GM21619 (cell line): ENCODE results near the gene MYO16.
A peak's percentile ranks its signal among the peaks of the same experiment; 100 is the strongest.

ENCODE experiments used
- ATAC-seq: cut with Tn5 transposase; IDR thresholded peaks from one replicate; pipeline ENCODE4 v1.9.1; 2021; ENCODE audit not compliant: unreplicated experiment

Gene MYO16

GRCh38 chr13:109146912-109147647 lies 517.7 kb downstream of the MYO16 start:
- ATAC-seq: no peak

DNA sequence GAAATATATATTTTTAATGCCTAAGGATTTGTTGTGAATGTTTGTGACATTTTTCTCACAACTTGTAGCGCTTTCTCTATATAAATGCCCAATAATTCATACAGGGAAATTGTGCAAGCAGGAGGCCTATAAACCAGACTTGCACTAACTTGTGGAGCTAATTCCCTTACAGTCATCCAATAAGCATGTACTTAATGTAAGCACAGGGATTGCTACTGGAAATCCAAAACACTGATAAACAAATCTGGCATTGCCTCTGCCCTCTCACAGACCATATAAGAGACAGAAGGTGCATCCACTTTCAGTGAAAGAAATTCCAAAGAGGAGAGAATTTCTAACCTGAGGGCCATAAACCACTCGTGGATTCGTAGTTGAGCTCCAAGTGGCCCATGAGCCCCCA lies 518.8 kb downstream of the MYO16 start:
- ATAC-seq: no peak

GRCh38 chr13:109150696-109151095 lies 521.3 kb downstream of the MYO16 start:
- ATAC-seq: no peak

DNA sequence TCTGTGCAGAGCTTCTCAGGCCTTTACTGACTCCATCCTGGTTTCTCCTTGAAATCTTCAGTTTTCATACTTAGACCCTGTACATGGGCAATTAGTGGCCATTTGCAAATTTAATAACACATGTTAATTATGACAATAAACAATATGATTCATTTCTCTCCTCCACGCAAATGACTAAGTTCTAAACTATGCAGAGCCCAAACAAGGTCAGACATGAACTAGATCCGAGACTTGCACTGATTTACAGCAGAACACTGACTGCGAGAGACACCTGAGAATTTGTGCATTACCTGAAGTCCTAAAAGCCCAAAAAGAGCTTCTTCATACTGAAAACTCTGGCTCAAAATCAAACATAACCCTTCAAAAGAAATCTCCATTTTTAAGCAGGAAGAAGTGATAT lies 521.8 kb downstream of the MYO16 start:
- no peak for ATAC-seq

- ATAC-seq: no peak
Measured at GRCh38 chr13:109151696-109152095, 522.3 kb downstream of the MYO16 start.

DNA sequence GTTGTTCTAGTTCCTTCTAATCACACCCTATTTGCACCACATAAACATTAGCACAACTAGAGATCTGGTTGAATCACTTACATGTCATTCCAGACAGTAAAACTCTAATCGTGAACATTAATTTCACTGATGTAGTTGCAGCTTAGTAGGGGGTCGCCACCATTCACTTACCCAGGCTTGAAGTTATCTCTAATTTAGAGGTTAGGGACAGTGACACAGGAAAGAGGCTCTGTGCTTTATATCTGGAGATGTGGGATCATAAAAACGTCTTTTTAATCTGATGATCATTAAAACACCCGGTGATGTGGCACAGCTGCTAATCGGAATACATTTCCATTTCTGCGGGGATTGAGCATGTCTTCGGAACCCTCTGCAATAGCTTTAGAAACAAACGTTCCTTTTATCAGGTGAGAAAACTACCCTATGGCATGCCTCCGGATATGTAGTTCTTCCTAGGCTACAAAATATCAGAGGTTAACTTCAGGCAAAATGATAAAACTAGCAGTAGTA lies 523.0 kb downstream of the MYO16 start:
- no peak for ATAC-seq

DNA sequence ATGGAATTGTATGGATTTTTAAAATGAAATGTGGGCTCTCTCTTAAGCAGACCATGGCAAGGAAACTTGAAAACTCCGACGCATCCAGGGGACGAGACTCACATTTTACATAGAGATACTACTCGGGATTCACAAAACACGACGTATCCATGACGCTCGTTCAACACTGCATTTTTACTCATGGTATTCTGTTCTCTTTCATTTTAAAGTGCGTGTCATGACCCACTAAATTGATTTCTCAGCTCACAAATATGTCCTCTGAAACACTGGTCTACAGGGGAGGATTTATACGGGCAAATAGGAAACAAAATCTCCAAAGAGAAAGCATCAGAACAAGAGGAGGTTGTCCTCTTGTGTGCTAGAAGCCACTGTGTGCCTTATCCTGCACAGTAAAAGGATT lies 523.5 kb downstream of the MYO16 start:
- no peak for ATAC-seq

DNA sequence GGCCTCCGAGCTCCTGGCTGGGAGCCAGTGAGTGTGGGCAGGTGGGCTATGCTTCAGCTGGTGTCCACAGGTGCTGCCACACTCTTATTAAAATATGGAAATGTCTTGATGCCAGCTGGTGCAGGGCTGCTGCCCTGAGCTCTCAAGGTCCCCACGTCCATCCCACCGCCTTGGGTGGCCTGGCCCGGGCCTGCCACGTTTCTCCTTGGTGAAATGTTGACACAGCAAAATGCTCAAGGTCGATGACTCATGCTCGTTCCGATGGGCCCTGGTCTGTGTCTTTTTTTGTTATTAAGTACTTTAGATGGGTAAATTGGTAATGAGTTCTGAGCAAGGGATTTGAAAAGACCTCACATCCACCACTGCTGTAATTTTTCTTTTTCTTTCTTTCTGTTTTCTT lies 524.7 kb downstream of the MYO16 start:
- ATAC-seq: no peak

GRCh38 chr13:109154546-109154945 lies 525.1 kb downstream of the MYO16 start:
- no peak for ATAC-seq

- ATAC-seq: no peak
Measured at GRCh38 chr13:109154966-109155761, 525.8 kb downstream of the MYO16 start.

GRCh38 chr13:109156181-109156935 lies 526.9 kb downstream of the MYO16 start:
- no peak for ATAC-seq

GRCh38 chr13:109157275-109157674 lies 527.9 kb downstream of the MYO16 start:
- ATAC-seq: no peak

DNA sequence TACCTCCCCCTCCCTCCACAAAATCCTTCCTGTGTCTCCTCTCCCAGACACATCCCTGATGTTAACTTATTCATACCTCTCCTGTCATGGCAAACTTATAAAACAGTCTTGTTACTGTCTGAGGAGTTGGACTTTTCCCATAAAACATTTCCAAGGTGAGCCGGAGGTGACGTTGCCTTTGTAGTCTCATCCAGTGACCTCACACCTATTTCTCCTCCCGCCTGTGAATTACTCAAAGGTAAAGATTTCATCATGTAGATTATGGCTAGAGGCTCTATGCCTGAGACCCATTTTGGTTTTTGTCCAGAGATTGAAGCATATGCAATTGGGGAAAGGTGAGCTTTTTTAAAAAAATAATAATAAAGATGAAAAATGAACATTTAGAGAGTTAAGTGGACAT lies 529.0 kb downstream of the MYO16 start:
- ATAC-seq: no peak

- ATAC-seq: no peak
Measured at GRCh38 chr13:109159650-109160309, 530.4 kb downstream of the MYO16 start.

DNA sequence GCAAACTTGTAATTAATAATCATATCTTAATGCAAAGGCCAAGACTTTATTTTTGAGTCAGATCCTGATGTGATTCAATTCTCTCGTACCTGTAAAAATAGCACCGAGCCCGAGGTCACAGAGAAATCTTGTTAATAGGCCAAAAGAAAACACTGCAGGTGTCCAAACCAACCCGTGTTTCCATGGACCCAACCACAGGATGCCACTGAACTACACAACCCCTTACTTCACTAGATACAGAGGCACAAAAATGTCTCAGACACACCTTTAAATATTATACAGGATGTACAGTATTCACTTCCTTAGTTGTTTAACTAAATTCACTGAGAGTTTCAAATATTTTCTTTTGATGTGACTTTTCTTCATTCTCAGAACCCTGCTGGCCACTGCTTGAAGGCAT lies 530.9 kb downstream of the MYO16 start:
- ATAC-seq: peak; percentile 35

DNA sequence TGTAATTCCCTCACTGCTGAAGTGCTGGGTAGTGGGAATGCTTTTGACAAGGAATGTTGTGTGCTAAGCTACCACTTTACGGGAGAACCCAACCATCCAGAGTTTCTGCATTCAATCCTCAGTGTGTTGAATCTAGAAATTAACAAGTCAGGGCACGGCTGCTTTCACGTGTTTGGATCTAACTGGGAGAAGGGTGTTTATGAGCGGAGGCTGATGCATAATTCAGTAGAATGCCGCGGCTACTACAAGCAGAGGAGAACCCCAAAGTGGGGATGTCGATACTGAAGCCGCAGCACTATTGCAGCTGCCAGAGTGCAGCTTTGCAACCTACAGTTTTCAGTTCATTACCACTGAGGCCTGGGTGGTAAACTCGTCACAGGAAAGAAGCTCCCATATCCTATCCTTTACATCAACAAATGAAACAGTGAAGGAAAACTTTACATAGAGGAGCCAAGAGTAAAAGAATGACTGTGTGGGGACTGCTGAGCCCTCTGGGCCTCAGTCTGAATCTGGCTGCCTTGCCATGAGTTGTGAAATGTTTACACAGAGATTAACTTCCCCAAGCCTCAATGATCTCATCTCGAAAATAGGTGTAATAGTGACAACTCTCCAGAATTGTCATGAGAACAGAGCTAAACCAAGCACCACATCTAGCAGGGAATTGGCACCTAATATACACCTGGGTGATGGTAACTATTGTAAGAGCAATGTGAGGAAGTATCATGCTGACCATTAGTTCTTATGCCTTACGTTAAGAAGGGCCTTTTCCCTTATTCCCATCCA lies 531.7 kb downstream of the MYO16 start:
- peak; percentile 30 for ATAC-seq

DNA sequence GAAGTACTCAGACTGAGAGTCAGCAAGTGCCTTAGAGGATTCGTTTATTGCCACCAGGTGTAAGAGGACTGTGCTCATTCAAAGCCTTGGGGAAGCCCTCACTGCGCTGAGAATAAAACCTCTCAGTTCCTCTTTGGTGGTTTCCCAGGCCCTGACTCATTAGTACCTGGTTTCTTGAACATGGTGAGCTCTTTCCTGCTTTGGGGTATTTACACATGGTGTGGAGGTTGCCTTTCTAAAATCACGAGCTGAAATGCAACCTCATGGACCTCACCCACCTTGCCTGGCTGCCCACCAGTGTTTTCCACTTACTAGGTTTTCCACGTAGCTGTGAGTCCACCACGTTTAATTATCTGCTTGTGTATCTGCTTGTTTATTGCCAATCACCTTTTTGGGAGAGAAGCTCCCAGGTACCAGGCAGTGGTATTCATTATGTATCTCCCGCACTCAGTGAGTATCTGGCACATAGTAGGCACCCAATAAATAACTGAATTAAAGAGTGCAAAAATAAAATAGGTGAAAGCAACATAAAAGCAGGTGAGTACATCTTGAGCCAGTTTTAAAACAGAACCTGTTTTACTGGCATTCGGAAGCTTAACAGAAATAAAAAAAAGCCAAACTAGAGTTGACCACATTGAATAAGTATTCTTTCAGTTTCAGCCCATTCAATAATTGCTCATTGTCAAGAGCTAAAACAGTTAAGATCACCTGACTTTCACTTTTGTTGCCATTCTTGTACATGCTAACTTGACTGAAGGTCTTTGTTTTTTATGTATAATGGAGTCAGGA lies 533.0 kb downstream of the MYO16 start:
- ATAC-seq: peak; percentile 75

DNA sequence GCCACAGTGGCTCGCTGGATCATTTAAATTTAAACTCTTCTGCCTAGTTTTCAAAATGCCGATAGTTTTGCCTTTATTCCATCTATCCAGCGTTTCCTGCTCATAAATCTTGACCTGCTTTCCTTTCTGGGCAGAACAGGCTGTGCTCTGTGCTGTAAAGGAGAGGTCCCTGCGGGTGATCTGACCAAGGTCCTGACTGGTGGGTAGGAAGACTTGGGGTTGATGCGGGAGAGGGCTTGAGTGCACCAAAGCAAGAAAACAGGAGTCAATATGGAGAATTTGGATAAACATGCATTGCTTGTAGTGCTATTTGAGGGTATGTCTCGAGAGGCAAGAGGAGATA lies 533.6 kb downstream of the MYO16 start:
- ATAC-seq: no peak

GRCh38 chr13:109165417-109165904 lies 536.0 kb downstream of the MYO16 start:
- ATAC-seq: no peak
